SIG-M5 treated with dmso at 0.1 percent for 504 hours (cell line): ENCODE measurements around the gene RAB1B.
A peak's percentile ranks its signal among the peaks of the same experiment; 100 is the strongest.
"Not testable (repeated sequence)": the region's sequence is repeated elsewhere in the genome, so short reads cannot be mapped to it uniquely, and the experiment has no call there.

Source experiments
- DNase-seq: peaks from one replicate; lab custom pipeline; 2025; ENCODE audit not compliant: unreplicated experiment; lab: John Stamatoyannopoulos, UW

The RAB1B gene

DNA sequence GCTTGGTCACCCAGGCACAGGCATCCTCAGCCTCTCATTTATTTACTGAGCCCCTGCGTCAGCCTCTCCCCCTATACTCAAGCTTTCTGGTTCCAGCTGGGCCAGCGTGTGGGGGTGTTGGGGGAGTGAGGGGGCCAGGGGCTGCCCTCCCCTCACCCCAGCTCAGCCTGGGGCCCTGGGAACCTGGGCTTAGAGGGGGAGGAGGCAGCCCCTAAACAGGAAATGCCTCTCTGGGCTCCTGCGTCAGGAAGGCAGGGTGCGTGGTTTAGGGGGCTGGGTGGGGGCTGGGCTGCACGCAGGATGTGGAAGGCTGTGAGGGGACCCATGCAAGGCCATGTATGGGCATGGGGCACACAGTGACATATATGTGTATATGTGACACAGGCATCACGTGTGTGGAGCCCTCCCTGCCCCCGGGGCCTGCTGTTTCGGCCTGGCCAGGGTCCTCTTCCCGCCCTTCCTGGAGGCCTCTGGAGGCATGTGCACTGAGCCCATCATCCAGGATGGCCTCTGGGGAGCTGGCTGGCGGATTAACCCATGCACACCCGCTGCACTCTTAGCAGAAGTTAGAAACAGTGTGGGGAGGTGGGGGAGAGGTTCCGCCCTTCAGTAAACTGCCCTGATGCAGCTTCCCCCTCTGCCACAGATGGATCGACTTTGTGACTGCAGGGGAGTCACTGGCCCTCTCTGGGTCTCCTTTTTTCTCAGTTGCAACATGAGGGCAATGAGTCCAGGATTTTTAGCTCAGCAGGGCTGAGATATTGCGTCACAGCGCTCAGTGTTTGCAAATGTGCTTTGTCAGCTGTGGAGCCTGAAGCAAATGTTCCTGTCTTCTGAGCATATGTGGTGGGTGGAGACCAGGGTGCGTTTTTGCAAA, 49.5 kb downstream of the RAB1B start:
- DNase-seq: peak; percentile 96

- no peak for DNase-seq
Observed at GRCh38 chr11:66318600-66318970, 50.1 kb downstream of the RAB1B start.

GRCh38 chr11:66320289-66320688, 51.9 kb downstream of the RAB1B start:
- not testable (repeated sequence) for DNase-seq

GRCh38 chr11:66320748-66321147, 52.3 kb downstream of the RAB1B start:
- not testable (repeated sequence) for DNase-seq

- DNase-seq: no peak
Observed at GRCh38 chr11:66321606-66322005, 53.2 kb downstream of the RAB1B start.

DNA sequence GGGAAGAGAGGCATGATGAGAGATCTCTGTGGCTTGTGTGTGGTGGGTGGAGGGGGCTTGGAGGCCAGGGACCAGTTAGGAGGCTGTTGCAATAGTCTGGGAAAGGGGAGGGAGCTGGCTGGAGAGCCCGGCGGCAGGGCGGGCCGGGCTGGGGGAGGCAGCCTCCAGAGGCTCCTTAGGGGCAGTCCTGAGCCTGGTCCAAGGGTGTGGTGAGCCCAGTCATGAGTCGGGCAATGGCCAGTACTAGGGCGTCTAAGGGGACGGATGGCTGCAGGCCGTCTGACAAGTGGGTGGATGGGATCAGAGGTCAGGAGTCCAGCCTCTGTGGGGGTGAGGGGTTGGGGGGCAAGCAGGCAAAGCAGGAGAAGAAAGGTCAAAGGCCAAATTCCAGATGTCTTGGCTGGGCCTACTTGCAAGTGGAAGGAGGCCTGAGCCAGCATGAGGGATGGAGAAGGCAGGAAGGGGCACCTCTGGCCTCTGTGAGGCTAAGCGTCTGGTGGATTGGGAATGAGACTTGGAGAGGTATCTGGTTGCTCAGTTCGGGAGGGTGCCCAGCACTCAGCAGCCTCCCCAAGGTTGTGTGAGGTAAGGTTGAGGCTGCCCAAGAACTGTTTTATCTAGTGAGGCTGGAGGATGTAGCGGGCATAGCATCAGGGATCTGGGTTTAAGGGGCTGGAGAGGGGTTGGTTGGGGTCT, 54.4 kb downstream of the RAB1B start:
- DNase-seq: no peak

DNA sequence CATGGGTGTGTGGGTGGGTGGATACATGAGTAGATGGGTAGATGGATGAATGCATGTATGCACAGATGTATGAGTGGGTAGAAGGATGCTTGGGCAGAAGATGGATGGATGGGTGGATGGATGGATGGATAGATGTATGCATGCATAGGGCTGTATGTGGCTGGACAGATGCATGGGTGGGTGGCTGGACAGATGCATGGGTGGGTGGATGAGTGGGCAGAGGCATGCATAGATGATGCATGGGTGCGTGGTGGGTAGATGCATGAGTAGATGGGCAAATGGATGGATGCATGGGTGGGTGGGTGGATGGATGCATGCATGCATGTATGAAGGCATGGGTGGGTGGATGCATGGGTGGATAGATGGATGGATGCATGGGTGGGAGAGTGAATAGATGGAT, 55.2 kb downstream of the RAB1B start:
- DNase-seq: no peak

DNA sequence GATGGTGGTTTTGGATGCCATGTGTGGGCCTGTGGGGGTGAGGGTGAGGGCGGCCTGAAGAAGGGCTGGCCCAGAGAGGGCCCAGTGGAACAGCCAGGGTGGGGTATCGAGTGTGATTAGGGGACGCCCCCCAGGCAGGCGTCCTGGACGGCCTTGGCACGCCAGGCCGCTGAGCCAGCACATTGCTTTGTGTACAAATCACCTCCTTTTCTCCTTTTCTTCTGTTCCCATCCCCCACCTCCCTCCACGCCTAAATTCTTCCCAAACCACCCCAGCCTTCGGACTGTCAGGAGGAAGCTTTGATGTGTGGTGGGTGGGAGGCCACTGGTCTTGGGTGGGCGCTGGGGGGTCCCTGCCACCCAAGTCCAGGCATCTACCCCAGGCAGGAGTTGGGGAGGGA, 56.2 kb downstream of the RAB1B start:
- no peak for DNase-seq

DNA sequence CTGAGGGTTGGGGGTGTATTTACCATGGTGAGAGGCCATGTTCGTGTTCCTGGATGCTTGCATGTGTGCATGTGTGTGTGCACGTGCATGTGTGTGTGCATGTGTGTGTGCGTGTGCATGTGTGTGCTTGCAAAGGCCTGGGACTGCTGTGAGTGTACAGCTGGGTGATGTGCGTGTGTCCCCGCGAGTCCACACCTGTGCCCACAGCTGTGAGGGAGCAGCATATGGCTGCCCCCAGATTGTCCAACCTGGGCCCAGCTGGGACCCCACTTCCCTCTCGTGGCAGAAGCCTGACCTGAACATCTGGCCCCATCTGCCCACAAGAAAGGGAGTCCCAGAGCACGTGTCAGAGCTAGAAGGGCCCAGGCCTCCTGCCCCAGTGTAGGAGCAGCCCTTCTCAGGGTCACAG, 56.8 kb downstream of the RAB1B start:
- no peak for DNase-seq

GRCh38 chr11:66326261-66327111, 58.0 kb downstream of the RAB1B start:
- DNase-seq: no peak
